Neural progenitor cell (in vitro differentiated cells): Measurements from ENCODE around the gene GNAQ.

Experiments
- CTCF ChIP-seq: fragments of 200-600 bp; sonication (generic); IDR thresholded peaks from 2 replicates; pipeline ENCODE4 v1.5.1; 2017; ENCODE audit warnings: antibody characterized with exemption, mild to moderate bottlenecking
- EZH2 ChIP-seq: fragments of 200-600 bp; sonication (generic); IDR thresholded peaks from 2 replicates; pipeline ENCODE4 v1.6.1; 2017; ENCODE audit warnings: antibody characterized with exemption, mild to moderate bottlenecking, moderate library complexity
- EZH2phosphoT487 ChIP-seq: fragments of 200-600 bp; sonication (generic); IDR thresholded peaks from 2 replicates; pipeline ENCODE4 v1.6.1; 2017; ENCODE audit warnings: antibody characterized with exemption

GRCh38 chr9:77673941-77674791 lies 357.4 kb downstream of the GNAQ start:
- TF ChIP-seq CTCF (no peak), EZH2phosphoT487 (no peak), EZH2 (no peak)
